Measurements from ENCODE around the gene KCTD16. TPM values are rescaled to one million over a fixed set of nuclear protein-coding genes. Genes with fewer than 3 reads are reported as not detected.

KCTD16 gene
- total RNA-seq, 1 donor from 2014 or later: 0.37 TPM

DNA sequence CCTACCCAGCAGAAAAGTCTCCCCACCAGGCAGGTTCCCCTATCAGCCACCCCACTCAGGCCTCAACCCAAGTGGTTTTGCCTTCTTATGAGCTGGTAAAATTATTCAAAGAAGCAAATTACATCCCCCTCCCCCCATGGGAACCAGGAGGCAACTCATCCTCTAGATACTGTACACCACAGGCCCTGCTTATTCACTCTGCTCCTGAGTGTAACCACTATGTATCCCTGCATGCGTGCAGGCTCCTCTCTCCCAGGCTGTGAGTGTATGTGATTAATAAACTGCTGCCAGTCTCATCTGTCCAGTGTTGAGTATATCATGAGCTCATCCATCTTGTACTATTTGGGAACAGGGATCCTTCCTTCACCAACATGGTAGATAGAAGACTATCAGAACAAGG is 8.6 kb downstream of the KCTD16 start:
- DNase-seq (ENCODE audit: low read depth, low spot score): no peak
- Mint-ChIP-seq H3K4me1 (no peaks in the 10 kb centered on the region), H3K9me3 (no peaks in the 10 kb centered on the region), H3K4me3 (no peak overlapping the region), H3K27ac (ENCODE audit: unreplicated experiment) (no peak overlapping the region), H3K27me3 (ENCODE audit: low read depth) (peaks cover 6% of the 10 kb centered on the region), H3K36me3 (ENCODE audit: low read depth) (no peaks in the 10 kb centered on the region)
- TF ChIP-seq, protein P1, sequence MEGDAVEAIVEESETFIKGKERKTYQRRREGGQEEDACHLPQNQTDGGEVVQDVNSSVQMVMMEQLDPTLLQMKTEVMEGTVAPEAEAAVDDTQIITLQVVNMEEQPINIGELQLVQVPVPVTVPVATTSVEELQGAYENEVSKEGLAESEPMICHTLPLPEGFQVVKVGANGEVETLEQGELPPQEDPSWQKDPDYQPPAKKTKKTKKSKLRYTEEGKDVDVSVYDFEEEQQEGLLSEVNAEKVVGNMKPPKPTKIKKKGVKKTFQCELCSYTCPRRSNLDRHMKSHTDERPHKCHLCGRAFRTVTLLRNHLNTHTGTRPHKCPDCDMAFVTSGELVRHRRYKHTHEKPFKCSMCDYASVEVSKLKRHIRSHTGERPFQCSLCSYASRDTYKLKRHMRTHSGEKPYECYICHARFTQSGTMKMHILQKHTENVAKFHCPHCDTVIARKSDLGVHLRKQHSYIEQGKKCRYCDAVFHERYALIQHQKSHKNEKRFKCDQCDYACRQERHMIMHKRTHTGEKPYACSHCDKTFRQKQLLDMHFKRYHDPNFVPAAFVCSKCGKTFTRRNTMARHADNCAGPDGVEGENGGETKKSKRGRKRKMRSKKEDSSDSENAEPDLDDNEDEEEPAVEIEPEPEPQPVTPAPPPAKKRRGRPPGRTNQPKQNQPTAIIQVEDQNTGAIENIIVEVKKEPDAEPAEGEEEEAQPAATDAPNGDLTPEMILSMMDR (conservative IDR thresholded peaks at IDR 0.05): no peak

DNA sequence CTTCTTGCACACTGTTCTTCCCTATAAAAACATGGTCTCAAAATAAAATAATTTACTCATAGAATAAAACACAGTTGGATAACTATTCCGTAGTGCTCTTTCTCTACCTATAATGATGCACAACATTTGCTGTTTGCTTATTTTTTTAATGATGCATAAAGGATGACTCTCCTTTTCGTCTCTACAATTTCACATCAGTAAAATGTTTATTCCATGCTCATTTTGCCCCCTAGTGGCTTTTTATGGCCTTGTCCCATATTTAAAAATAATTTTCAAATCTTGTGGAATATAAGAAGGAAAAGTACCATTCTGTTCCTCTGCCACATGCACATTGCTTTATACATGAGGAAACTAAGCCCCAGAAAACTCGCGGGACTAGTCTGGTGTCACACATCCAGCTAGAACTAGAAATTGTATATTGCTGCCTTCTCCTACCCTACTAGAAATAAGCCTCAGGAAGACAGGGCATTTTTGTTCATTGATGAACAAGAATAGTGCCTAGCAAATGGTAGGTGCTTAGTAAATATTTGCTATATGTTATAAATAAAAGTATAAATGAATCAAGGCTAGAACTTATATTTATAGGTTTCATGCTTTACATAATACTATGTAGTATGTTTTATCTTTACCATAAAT is 12.7 kb downstream of the KCTD16 start:
- peaks cover 3% of the 10 kb centered on the region for H3K27me3 Mint-ChIP-seq (ENCODE audit: low read depth)

DNA sequence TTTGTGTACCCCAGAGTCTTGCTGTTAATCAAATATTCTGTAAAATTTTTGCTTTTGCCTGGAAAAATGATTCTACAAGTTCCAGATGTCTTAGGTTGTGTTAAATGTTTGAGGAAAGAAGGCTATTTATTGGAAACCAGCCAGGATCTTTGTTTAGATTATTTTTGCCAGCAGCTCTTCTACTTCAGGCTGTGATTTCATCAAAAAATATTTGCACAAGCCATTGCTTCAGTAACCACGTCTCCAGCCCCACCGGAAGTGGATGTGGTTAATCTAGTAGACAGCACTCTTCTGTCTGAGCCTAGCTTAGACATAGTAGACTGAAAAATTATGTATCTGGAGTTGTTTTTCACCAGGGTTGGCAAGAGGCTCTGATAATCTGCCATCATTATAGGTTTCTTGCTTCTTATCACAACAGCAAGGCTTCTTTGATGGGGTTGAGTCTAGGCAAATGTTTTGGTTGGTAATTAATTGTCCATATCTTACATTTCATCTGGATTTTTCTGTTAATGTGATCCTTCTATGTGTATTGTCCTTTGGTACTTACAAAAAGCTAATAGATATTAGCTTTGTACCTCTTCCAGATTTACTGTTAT is 17.1 kb downstream of the KCTD16 start:
- Mint-ChIP-seq H3K9me3 (no peaks in the 10 kb centered on the region), H3K27me3 (ENCODE audit: low read depth) (peaks cover 3% of the 10 kb centered on the region), H3K4me1 (no peaks in the 10 kb centered on the region), H3K36me3 (ENCODE audit: low read depth) (no peaks in the 10 kb centered on the region), H3K4me3 (no peak overlapping the region), H3K27ac (ENCODE audit: unreplicated experiment) (no peak overlapping the region)
- DNase-seq (ENCODE audit: low read depth, low spot score): no peak
- TF ChIP-seq, protein P1 (conservative IDR thresholded peaks at IDR 0.05): no peak

More for the DNA sequence above, 12.7 kb downstream of the KCTD16 start:
- Mint-ChIP-seq H3K9me3 (no peaks in the 10 kb centered on the region), H3K36me3 (ENCODE audit: low read depth) (no peaks in the 10 kb centered on the region), H3K27ac (ENCODE audit: unreplicated experiment) (no peak overlapping the region), H3K4me3 (no peak overlapping the region), H3K4me1 (no peaks in the 10 kb centered on the region)
- TF ChIP-seq, protein P1 (conservative IDR thresholded peaks at IDR 0.05): peak; percentile 79
- no peak for DNase-seq (ENCODE audit: low read depth, low spot score)

DNA sequence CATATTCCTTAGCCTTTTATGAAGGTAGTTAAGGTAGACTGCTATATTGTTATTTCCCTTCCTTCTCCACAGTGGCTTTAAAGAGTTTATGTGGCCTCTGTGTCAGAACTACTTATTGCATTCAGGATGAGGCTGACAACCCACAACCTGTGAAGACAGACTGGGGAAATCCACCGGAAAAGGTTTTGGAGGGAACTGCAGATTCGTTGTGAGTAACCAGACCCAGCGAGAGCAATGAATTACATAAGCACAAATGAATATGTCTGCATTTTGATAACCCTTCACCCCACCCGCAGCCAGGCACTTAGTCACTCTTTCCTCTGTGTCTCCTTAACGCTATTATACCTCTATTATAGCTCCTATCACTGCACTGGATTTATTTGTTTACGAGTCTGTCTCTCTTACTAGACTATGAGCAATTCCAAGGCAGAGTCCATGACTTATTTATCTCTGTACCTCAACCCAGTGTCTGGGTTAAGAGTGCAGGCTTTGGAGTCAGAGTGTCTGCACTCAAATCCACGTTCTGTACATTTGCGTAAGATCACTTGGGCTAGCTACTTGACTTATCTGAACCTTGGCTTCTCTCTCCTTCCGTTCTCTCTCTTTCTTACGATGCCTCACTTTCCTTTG is 19.2 kb downstream of the KCTD16 start:
- no peaks in the 10 kb centered on the region for H3K4me1 Mint-ChIP-seq
- no peaks in the 10 kb centered on the region for H3K36me3 Mint-ChIP-seq (ENCODE audit: low read depth)
- DNase-seq (ENCODE audit: low read depth, low spot score): no peak
- H3K27ac Mint-ChIP-seq (ENCODE audit: unreplicated experiment): no peak overlapping the region
- no peak overlapping the region for H3K4me3 Mint-ChIP-seq
- TF ChIP-seq, protein P1 (conservative IDR thresholded peaks at IDR 0.05): no peak
- no peaks in the 10 kb centered on the region for H3K9me3 Mint-ChIP-seq
- H3K27me3 Mint-ChIP-seq (ENCODE audit: low read depth): no peaks in the 10 kb centered on the region

DNA sequence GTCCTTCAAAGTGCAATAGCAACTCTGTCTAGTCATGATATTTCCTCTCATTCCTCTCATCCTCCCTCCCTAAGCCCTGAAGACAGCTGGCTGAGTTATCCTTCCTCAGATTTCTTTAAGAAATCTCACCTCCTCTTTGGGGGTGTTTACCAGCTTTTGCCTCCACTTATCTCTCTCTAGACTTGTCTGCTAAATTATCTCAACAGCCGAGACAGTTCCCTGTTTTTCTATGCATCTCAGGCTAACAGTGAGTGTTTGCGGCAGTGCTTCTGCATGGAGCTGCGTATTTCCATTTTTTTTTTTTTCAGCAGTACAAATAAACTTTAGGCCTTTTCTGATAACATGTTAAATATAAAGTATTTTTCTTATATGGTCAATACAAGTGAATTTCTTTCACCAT is 20.9 kb downstream of the KCTD16 start:
- no peaks in the 10 kb centered on the region for H3K36me3 Mint-ChIP-seq (ENCODE audit: low read depth)
- H3K4me1 Mint-ChIP-seq: no peaks in the 10 kb centered on the region

More for the DNA sequence above, 20.9 kb downstream of the KCTD16 start:
- no peak overlapping the region for H3K4me3 Mint-ChIP-seq
- no peak for DNase-seq (ENCODE audit: low read depth, low spot score)
- H3K27ac Mint-ChIP-seq (ENCODE audit: unreplicated experiment): no peak overlapping the region
- TF ChIP-seq, protein P1 (conservative IDR thresholded peaks at IDR 0.05): no peak
- H3K27me3 Mint-ChIP-seq (ENCODE audit: low read depth): no peaks in the 10 kb centered on the region
- no peaks in the 10 kb centered on the region for H3K9me3 Mint-ChIP-seq

Data from neural crest cell (in vitro differentiated cells).